ENCODE measurements around the gene ZNF835. TPM values are rescaled to one million over a fixed set of nuclear protein-coding genes. Genes with fewer than 3 reads are reported as not detected.

Gene ZNF835
- 1 to 10 TPM; 4.0 to 4.2 TPM for total RNA-seq

DNA sequence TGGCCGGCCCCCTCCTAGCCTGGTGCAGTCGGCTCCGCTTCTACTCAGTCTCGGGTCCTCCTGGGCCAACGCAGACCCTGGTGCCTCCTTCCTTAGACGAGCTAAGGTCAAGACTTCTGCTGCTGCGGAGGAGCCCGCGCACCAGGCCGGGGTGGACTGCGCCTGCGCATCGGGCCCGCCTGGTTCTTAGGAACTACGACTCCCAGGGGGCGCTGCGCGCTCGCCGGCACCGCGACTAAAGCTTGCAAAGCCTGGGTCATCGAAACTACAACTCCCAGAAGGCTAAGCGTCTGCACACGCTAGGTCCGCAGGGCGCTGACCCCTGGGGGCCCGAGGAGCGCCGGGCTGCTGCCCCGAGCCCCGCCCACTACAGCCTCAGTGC lies at the start of gene ZNF835:
Gene ZNF835 (minus strand): TSS at position 145 of the 382 bp plus-strand sequence. CDS start 6,559 bp downstream, outside the sequence.
- Histone ChIP-seq H3K36me3 (replicated peaks in 1 of 2; ENCODE audit: insufficient read depth in 1 of 2, low read depth in 2 of 2) (no peaks in the 10 kb centered on the region), H3K4me1 (peaks cover 10% of the 10 kb centered on the region), H3K27ac (peak within 1 kb of the TSS in 3 of 4 donors; percentile 53 to 66 (median 62)), H3K27me3 (no peaks in the 10 kb centered on the region), H3K4me3 (peak within 1 kb of the TSS in 1 of 2 donors; percentile 2), H3K9me3 (no peaks in the 10 kb centered on the region)
- TF ChIP-seq POLR2A (IDR thresholded peaks at IDR 0.05), result peak in 2 of 3 donors; percentile 51 to 65
- TF ChIP-seq, protein P1, sequence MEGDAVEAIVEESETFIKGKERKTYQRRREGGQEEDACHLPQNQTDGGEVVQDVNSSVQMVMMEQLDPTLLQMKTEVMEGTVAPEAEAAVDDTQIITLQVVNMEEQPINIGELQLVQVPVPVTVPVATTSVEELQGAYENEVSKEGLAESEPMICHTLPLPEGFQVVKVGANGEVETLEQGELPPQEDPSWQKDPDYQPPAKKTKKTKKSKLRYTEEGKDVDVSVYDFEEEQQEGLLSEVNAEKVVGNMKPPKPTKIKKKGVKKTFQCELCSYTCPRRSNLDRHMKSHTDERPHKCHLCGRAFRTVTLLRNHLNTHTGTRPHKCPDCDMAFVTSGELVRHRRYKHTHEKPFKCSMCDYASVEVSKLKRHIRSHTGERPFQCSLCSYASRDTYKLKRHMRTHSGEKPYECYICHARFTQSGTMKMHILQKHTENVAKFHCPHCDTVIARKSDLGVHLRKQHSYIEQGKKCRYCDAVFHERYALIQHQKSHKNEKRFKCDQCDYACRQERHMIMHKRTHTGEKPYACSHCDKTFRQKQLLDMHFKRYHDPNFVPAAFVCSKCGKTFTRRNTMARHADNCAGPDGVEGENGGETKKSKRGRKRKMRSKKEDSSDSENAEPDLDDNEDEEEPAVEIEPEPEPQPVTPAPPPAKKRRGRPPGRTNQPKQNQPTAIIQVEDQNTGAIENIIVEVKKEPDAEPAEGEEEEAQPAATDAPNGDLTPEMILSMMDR (IDR thresholded peaks at IDR 0.05), result peak in 2 of 7 experiments; percentile 20 to 40
- ATAC-seq, result peak; percentile 89
- peak; percentile 84 to 94 (median 89) for DNase-seq
- whole genome bisulfite sequencing, 2 donors, result 0 to 1% methylated on average over 5 to 32 of the region's 32 CpGs
- intact Hi-C loops (cut with DNase I), result no loop called here

DNA sequence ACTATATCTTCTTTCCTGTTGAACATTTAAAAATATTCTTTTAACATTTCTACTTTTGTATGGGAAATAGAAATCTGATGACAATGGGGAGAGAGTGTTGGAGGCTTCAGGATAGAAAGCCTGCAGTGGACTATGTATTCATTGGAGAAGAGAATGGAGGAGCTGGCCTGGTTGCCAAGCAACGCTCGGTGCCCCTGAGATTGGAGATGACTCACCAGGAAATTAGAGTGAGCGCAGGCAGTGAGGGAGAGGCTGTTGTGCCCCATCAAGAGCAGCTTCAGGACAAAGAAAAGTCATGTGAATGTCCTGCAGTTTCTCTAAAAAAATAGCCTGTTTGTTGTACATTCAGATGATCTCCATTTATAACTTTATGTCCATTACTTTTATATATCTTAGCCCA lies 48.7 kb upstream of the ZNF835 start:
- DNase-seq (peak in 3 of 4 donors; percentile 27 to 49 (median 38)), ATAC-seq (no peak)
- no peak for TF ChIP-seq POLR2A (IDR thresholded peaks at IDR 0.05)
- H3K27me3 ChIP-seq, result no peaks in the 10 kb centered on the region
- H3K36me3 ChIP-seq (replicated peaks in 1 of 2; ENCODE audit: insufficient read depth in 1 of 2, low read depth in 2 of 2), result no peaks in the 10 kb centered on the region
- no peak overlapping the region for H3K27ac ChIP-seq
- intact Hi-C loops (cut with DNase I), result no loop called here
- H3K9me3 ChIP-seq, result peaks cover 0 to 4% (median 0%) of the 10 kb centered on the region in 3 donors
- no peak overlapping the region for H3K4me3 ChIP-seq
- 24 to 32% methylated on average over 3 of the region's 3 CpGs for WGBS, 2 donors
- no peaks in the 10 kb centered on the region for H3K4me1 ChIP-seq

DNA sequence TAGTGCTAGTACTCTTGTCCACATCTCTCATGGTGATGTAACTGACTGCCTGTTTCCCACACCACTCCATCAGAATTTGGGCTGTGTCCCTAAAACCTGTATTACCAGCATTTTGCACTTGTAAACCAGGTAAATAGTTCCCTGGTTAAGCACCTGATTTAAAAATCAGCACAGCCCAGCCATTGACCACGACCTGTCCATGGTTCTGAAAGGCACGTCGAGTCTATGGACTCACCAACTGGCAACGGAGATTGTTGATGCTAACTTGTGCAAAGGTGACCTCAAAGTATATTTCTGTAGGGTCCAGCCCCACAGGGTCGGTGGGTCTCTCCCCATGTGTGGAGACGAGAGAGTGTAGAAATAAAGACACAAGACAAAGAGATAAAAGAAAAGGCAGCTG lies 46.7 kb upstream of the ZNF835 start:
- DNase-seq (no peak), ATAC-seq (no peak)
- H3K9me3 ChIP-seq, result no peaks in the 10 kb centered on the region
- H3K4me3 ChIP-seq, result no peak overlapping the region
- H3K27ac ChIP-seq, result no peak overlapping the region
- no peaks in the 10 kb centered on the region for H3K27me3 ChIP-seq
- no peaks in the 10 kb centered on the region for H3K36me3 ChIP-seq (replicated peaks in 1 of 2; ENCODE audit: insufficient read depth in 1 of 2, low read depth in 2 of 2)
- H3K4me1 ChIP-seq, result no peaks in the 10 kb centered on the region
- TF ChIP-seq, protein P1 (IDR thresholded peaks at IDR 0.05), result no peak
- no peak for TF ChIP-seq POLR2A (IDR thresholded peaks at IDR 0.05)
- WGBS, 2 donors, result 43 to 49% methylated on average over 6 of the region's 6 CpGs
- intact Hi-C loops (cut with DNase I), result no loop called here

DNA sequence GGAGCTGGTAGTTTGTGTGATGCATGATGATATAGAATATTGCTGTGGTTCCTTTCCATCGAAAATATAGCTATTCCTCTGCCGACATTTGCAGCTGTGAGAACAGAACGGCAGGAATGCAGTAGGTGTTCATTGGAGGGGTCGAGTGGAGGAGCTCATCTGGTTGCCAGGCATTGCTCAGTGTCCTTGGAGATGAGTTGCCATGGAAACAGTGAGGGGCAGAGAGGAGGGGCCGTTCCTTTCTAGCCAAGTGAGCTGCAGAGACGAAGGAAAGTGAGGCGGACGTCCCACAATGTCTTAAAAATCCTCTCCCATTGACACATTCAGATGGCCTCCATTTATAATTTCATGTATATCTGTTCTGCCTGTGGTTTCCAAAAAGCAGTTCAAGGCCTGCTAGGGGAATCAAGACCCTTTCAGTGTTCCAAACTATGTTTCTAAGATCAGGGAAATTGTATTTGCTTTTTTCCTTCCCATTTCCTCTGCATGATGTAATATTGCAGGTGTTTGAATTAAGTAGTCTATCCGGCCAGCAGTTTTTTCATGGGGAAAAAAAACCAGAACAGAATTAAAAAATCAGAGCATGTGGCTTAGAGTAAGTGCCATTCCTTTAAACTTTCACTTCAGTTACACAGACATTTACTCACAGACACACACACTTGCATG lies 41.2 kb upstream of the ZNF835 start:
- TF ChIP-seq, protein P1 (IDR thresholded peaks at IDR 0.05), result no peak
- no peak for TF ChIP-seq POLR2A (IDR thresholded peaks at IDR 0.05)
- no peak overlapping the region for H3K27ac ChIP-seq
- H3K4me1 ChIP-seq, result no peaks in the 10 kb centered on the region
- no peak for ATAC-seq
- no peaks in the 10 kb centered on the region for H3K9me3 ChIP-seq
- H3K27me3 ChIP-seq, result no peaks in the 10 kb centered on the region
- DNase-seq, result peak in 3 of 4 donors; percentile 8 to 20 (median 13)
- 24 to 37% methylated on average over 9 of the region's 9 CpGs for WGBS, 2 donors
- H3K4me3 ChIP-seq, result no peak overlapping the region
- intact Hi-C loops (cut with DNase I), result no loop called here
- no peaks in the 10 kb centered on the region for H3K36me3 ChIP-seq (replicated peaks in 1 of 2; ENCODE audit: insufficient read depth in 1 of 2, low read depth in 2 of 2)

DNA sequence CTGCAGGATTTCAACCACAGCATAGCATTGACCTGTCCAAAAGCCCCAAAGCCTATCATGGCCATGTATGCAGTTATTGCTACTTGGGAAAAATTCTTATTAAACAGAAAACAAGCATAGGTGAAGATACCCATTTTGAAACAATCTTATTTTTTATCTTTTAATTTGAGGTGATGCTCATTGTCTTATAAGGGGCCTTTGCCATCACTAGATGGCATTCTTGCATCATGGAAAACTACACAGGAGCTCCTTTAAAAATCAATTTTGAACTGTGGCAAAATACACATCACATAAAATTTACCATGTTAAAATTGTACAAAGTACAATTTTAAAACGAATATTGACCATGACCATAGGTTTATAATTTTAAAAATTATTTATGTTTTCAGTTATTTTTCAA lies 38.9 kb upstream of the ZNF835 start:
- no peak overlapping the region for H3K27ac ChIP-seq
- 7 to 9% methylated on average over 1 of the region's 1 CpG for WGBS, 2 donors
- H3K4me3 ChIP-seq, result no peak overlapping the region
- H3K36me3 ChIP-seq (replicated peaks in 1 of 2; ENCODE audit: insufficient read depth in 1 of 2, low read depth in 2 of 2), result no peaks in the 10 kb centered on the region
- intact Hi-C loops (cut with DNase I), result no loop called here
- TF ChIP-seq POLR2A (IDR thresholded peaks at IDR 0.05), result no peak
- TF ChIP-seq, protein P1 (IDR thresholded peaks at IDR 0.05), result no peak
- H3K27me3 ChIP-seq, result no peaks in the 10 kb centered on the region
- ATAC-seq, result no peak
- no peaks in the 10 kb centered on the region for H3K4me1 ChIP-seq
- no peaks in the 10 kb centered on the region for H3K9me3 ChIP-seq
- no peak for DNase-seq

Data from body of pancreas (tissue), 4 donors.